ENCODE measurements around the gene BEAN1.

The BEAN1 gene

DNA sequence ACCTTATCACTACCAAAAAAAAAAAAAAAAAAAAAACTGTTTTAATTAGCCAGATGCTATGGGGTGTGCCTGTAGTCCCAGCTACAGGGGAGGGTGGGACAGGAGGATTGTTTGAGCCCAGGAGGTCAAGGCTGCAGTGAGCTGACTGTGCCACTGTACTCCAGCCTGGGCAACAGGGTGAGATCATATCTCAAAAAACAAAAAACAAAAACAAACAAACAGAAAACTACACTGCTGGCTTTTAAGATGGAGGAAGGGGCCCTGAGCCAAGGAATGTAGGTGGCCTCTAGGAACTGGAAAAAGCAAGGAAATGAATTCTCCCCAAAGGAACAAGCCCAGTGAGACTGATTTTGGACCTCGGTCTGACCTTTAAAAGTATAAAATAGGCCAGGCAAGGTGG is 61.4 kb downstream of the BEAN1 start:
- DNase-seq (ENCODE audit: extremely low read depth, low read depth), result no peak
- H3K4me3 ChIP-seq (replicated peaks; ENCODE audit: low read depth, low read length), result no peak overlapping the region
- TF ChIP-seq, protein P1, sequence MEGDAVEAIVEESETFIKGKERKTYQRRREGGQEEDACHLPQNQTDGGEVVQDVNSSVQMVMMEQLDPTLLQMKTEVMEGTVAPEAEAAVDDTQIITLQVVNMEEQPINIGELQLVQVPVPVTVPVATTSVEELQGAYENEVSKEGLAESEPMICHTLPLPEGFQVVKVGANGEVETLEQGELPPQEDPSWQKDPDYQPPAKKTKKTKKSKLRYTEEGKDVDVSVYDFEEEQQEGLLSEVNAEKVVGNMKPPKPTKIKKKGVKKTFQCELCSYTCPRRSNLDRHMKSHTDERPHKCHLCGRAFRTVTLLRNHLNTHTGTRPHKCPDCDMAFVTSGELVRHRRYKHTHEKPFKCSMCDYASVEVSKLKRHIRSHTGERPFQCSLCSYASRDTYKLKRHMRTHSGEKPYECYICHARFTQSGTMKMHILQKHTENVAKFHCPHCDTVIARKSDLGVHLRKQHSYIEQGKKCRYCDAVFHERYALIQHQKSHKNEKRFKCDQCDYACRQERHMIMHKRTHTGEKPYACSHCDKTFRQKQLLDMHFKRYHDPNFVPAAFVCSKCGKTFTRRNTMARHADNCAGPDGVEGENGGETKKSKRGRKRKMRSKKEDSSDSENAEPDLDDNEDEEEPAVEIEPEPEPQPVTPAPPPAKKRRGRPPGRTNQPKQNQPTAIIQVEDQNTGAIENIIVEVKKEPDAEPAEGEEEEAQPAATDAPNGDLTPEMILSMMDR (IDR thresholded peaks at IDR 0.05; ENCODE audit: low read depth, low read length, missing control alignments), result no peak

DNA sequence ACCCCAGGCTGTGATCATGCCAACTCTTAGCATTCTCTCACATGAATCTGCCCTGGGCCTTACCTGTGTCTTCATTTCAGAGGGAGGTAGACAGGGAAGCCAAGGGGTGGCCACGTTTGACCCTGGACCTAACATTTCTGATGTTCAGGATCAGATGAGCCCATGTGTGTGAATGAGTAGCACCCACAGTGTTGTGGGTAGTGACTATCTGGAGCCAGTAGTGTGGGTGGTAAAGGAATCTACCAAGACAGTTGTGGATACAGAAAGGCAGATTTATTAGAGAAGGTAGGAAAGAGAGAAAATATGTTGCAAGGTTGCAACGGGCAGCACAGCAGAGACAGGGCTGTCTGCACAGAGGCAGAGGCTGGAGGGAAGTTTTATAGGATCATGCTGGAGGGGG is 62.3 kb downstream of the BEAN1 start:
- TF ChIP-seq, protein P1 (IDR thresholded peaks at IDR 0.05; ENCODE audit: low read depth, low read length, missing control alignments), result no peak
- no peak overlapping the region for H3K4me3 ChIP-seq (replicated peaks; ENCODE audit: low read depth, low read length)
- DNase-seq (ENCODE audit: extremely low read depth, low read depth), result no peak

DNA sequence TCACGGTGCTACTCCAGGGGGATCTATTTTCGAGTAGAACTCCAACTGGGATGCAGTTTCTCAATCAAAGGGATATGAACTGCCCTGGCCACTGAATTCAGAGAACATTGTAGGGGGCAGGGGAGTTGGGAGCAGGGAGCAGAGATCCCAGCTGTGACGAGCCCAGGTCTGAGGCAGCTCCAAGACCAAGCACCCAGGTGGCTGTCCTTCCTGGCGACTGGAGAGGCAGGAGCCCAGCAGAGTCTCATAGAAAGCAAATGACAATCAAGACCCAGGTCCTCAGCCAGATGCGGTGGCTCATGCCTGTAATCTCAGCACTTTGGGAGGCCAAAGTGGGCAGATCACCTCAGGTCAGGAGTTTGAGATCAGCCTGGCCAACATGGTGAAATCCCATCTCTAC is 62.7 kb downstream of the BEAN1 start:
- TF ChIP-seq, protein P1 (IDR thresholded peaks at IDR 0.05; ENCODE audit: low read depth, low read length, missing control alignments), result no peak
- no peak for DNase-seq (ENCODE audit: extremely low read depth, low read depth)
- no peak overlapping the region for H3K4me3 ChIP-seq (replicated peaks; ENCODE audit: low read depth, low read length)

DNA sequence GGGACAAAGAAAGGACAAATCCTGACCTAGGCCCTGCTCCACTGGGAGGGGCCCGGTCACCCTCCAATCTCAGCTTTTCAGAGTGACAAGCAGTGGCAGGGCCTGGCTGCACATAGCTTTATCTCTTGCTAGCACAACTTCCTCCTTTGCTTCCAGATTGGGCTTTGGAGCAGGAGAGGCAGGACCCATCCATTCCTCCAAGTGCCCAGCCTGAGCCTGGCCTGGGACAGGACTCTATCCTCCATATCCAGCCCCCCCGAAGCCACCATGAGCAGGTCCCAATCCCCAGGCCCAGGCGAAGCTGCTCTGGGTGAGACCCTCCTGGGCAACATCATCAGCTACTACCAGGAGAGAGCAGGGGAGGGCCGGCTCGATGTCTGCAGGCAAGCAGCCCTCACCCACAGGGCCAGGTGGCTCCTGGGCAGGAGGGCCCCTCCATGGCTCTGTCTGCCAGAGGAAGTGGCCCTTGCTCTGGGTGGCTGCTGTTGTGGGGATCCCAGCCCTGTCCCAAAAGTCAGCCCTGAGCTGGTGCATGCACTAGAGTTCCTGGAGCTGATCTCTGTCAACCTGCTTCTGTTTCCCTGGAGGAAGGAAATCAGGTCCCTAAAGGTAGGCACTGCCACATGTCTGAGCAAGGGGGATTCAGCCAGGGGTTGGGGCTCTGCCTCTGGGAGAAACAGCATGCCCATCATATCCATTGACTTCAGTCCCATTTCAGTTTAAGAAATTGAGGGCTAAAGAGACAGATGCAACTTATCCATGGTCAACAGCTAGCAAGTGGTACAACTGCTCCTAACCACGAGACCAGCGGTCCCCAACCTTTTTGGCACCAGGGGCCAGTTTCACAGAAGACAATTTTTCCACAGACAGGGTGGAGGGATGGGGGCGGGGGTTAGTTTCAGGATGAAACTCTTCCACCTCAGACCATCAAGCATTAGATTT is 64.0 kb downstream of the BEAN1 start:
- no peak for DNase-seq (ENCODE audit: extremely low read depth, low read depth)
- TF ChIP-seq, protein P1 (IDR thresholded peaks at IDR 0.05; ENCODE audit: low read depth, low read length, missing control alignments), result no peak

DNA sequence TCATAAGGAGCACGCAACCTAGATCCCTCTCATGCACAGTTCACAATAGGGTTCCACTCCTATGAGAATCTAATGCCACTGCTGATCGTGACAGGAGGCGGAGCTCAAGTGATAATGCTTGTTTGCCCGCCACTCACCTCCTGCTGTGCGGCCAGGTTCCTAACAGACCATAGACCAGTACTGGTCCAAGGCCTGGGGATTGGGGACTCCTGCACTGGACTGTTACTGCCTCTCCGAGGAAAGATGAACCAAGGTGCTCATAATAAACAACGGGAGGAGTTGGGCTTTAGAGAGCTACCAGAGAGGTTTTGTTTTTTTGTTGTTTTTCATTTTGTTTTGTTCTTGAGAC is 64.6 kb downstream of the BEAN1 start:
- TF ChIP-seq, protein P1 (IDR thresholded peaks at IDR 0.05; ENCODE audit: low read depth, low read length, missing control alignments), result no peak
- DNase-seq (ENCODE audit: extremely low read depth, low read depth), result no peak
- no peak overlapping the region for H3K4me3 ChIP-seq (replicated peaks; ENCODE audit: low read depth, low read length)

More for the DNA sequence above, 64.0 kb downstream of the BEAN1 start:
- no peak overlapping the region for H3K4me3 ChIP-seq (replicated peaks; ENCODE audit: low read depth, low read length)

DNA sequence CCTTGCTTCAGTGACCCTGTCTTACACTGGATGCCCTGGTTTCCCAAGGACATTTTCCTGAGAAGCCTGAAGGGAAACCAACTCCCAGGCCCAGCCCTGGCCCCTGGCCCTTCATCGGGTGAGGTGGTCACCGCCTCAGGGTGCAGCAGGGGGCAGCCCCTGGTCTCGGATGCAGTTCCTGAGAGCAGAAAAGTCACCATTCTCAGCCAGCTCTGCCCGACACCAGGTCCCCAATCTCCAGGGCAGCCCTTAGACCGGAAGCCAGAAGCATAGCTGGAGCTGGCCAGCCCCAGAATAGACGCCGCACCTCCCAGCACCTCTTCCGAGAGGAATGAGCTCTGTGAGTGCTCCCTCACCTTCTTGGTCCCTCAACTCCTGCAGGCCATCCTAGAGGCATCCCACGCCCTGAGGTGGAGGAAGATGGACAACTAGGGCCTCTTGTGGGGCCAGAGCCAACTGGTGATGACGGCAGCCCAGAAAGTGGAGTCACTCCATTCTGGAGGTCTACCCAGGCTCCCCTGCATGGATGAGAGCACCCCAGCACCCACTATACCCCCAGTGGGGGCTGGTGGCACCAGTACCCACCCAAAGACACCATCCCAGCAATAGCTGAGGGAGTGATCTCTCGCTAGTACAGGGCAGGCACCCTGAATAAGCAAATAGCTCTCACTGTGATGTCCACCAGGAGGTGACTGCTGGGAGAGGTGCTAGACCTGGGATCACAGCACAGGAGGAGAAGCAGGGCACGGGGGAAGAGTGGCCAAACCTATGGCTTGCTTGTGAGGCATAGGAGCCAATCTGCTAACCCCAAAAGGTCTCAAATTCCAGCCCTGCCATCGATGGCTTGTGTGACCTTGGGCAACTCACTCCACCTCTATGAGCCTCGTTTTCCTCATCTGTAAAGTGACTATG is 66.7 kb downstream of the BEAN1 start:
- TF ChIP-seq, protein P1 (IDR thresholded peaks at IDR 0.05; ENCODE audit: low read depth, low read length, missing control alignments), result no peak
- H3K4me3 ChIP-seq (replicated peaks; ENCODE audit: low read depth, low read length), result no peak overlapping the region
- DNase-seq (ENCODE audit: extremely low read depth, low read depth), result no peak

Measured in HFF-Myc (cell line).